Liver (tissue), 9 donors: Measurements from ENCODE around the gene HRC. TPM values are rescaled to one million over a fixed set of nuclear protein-coding genes. Genes with fewer than 3 reads are reported as not detected.

Source experiments
- DNase-seq: peaks from one replicate; pipeline ENCODE4 v3.0.0-alpha.2; 2017; ENCODE audit warnings: low spot score
- H3K27ac ChIP-seq, 2 donors: one replicate each; pipeline ENCODE4 v1.7.0; 2013; ENCODE audit warnings: inconsistent platforms in 2 of 2, low read length in 2 of 2, control low read depth in 1 of 2, low read depth in 1 of 2, mild to moderate bottlenecking in 1 of 2
- H3K27me3 ChIP-seq, 4 donors: one replicate each; pipeline versions ENCODE4 v1.6.1 to v1.7.0; 2013; ENCODE audit warnings: low read length in 3 of 4, inconsistent platforms in 1 of 4, mild to moderate bottlenecking in 1 of 4, moderate library complexity in 1 of 4; ENCODE audit not compliant: control insufficient read depth in 4 of 4, insufficient read depth in 4 of 4
- H3K36me3 ChIP-seq, 4 donors: one replicate each; pipeline versions ENCODE4 v1.6.1 to v1.7.0; 2013; ENCODE audit warnings: low read length in 3 of 4, mild to moderate bottlenecking in 3 of 4, low read depth in 1 of 4, moderate library complexity in 1 of 4; ENCODE audit not compliant: control insufficient read depth in 4 of 4, insufficient read depth in 3 of 4
- H3K4me1 ChIP-seq, 4 donors: one replicate each; pipeline versions ENCODE4 v1.6.1 to v1.7.0; 2013; ENCODE audit warnings: low read length in 3 of 4, mild to moderate bottlenecking in 3 of 4, moderate library complexity in 1 of 4; ENCODE audit not compliant: control insufficient read depth in 4 of 4, insufficient read depth in 4 of 4
- H3K4me3 ChIP-seq, 3 donors: one replicate each; pipeline versions ENCODE4 v1.6.1 to v1.7.0; 2013; ENCODE audit warnings: low read length in 3 of 3, control low read depth in 1 of 3, low read depth in 1 of 3, mild to moderate bottlenecking in 1 of 3
- H3K9ac ChIP-seq, 2 donors: one replicate each; pipeline ENCODE4 v1.7.0; 2013; ENCODE audit warnings: low read length in 2 of 2, mild to moderate bottlenecking in 2 of 2, moderate library complexity in 2 of 2, control low read depth in 1 of 2, low read depth in 1 of 2
- H3K9me3 ChIP-seq, 4 donors: one replicate each; pipeline versions ENCODE4 v1.6.1 to v1.7.0; 2013; ENCODE audit warnings: low read length in 3 of 4; ENCODE audit not compliant: control insufficient read depth in 4 of 4
- EGR1 ChIP-seq, 2 donors: IDR thresholded peaks; 2 replicates each; pipeline ENCODE4 v1.6.1; 2016 to 2018; ENCODE audit warnings: antibody characterized with exemption in 2 of 2, low read depth in 2 of 2
- FOXA1 ChIP-seq: IDR thresholded peaks from 2 replicates; pipeline ENCODE4 v1.6.1; 2016; ENCODE audit warnings: antibody characterized with exemption
- FOXA2 ChIP-seq: IDR thresholded peaks from 2 replicates; pipeline ENCODE4 v1.6.1; 2016; ENCODE audit warnings: antibody characterized with exemption
- GABPA ChIP-seq, 2 donors: IDR thresholded peaks in 1 of 2; conservative IDR thresholded peaks in 1 of 2; 2 replicates each; pipeline ENCODE4 v1.6.1; 2016; ENCODE audit warnings: antibody characterized with exemption in 2 of 2, mild to moderate bottlenecking in 1 of 2, moderate library complexity in 1 of 2
- HNF4A ChIP-seq, 2 donors: conservative IDR thresholded peaks; 2 replicates each; pipeline ENCODE4 v1.6.1; 2016; ENCODE audit warnings: antibody characterized with exemption in 2 of 2, mild to moderate bottlenecking in 2 of 2
- JUND ChIP-seq, 2 donors: IDR thresholded peaks; 2 replicates each; pipeline ENCODE4 v1.6.1; 2016; ENCODE audit warnings: antibody characterized with exemption in 2 of 2
- NR2F2 ChIP-seq: IDR thresholded peaks from 2 replicates; pipeline ENCODE4 v1.6.1; 2016; ENCODE audit warnings: antibody characterized with exemption
- RAD21 ChIP-seq, 2 donors: IDR thresholded peaks; 2 replicates each; pipeline ENCODE4 v1.6.1; 2016; ENCODE audit warnings: antibody characterized with exemption in 2 of 2, mild to moderate bottlenecking in 2 of 2
- SP1 ChIP-seq: IDR thresholded peaks from 2 replicates; pipeline ENCODE4 v1.6.1; 2018; ENCODE audit warnings: antibody characterized with exemption, mild to moderate bottlenecking
- TAF1 ChIP-seq: conservative IDR thresholded peaks from 2 replicates; pipeline ENCODE4 v1.6.1; 2016; ENCODE audit warnings: antibody characterized with exemption, mild to moderate bottlenecking
- YY1 ChIP-seq: IDR thresholded peaks from 2 replicates; pipeline ENCODE4 v1.6.1; 2016; ENCODE audit warnings: antibody characterized with exemption, mild to moderate bottlenecking
- WGBS: extraction: QIAGEN DNeasy Blood & Tissue Kit; methylation state at CpG from one replicate; pipeline ENCODE4 v1.1.7; 2013; 5-methylcytosine and 5-hydroxymethylcytosine counted together
- polyA plus RNA-seq, 2 donors: library from polyadenylated mRNA; stranded (reverse) in 1 of 2; unstranded in 1 of 2; fragments of 200-250 nt in 1 of 2; fragments of >200 nt in 1 of 2; fragmentation: Nextera tagmentation in 1 of 2; extraction: Ambion mirVana in 1 of 2; gene quantifications; one replicate each; pipeline versions ENCODE4 v1.2.1 to v1.2.3, GENCODE V29; 2013 to 2015
- total RNA-seq, 2 donors: library from RNA; depleted of rRNA; stranded (reverse); fragments of >200 nt; gene quantifications; one replicate each; pipeline ENCODE4 v1.2.3, GENCODE V29; 2014
- TF ChIP-seq, protein P1 (sequence below): IDR thresholded peaks from 2 replicates; pipeline ENCODE4 v1.6.1; 2016; ENCODE audit warnings: antibody characterized with exemption
- TF ChIP-seq, protein P2 (sequence below): fragments of 150-350 bp; IDR thresholded peaks from 2 replicates; pipeline ENCODE4 v1.5.1; 2017; ENCODE audit warnings: improper control_type of control experiment, low read depth, low read length; ENCODE audit not compliant: missing input control
- TF ChIP-seq, protein P3 (sequence below): IDR thresholded peaks from 2 replicates; pipeline ENCODE4 v1.6.1; 2016; ENCODE audit warnings: antibody characterized with exemption, mild to moderate bottlenecking
- donor health status: healthy.
- donor health status: healthy.
- donor health status: healthy.
- donor health status: healthy.
- donor health status: healthy.

HRC gene
- total and polyA plus RNA-seq, 4 donors, result 0.25 to 1.2 (median 0.84) TPM

DNA sequence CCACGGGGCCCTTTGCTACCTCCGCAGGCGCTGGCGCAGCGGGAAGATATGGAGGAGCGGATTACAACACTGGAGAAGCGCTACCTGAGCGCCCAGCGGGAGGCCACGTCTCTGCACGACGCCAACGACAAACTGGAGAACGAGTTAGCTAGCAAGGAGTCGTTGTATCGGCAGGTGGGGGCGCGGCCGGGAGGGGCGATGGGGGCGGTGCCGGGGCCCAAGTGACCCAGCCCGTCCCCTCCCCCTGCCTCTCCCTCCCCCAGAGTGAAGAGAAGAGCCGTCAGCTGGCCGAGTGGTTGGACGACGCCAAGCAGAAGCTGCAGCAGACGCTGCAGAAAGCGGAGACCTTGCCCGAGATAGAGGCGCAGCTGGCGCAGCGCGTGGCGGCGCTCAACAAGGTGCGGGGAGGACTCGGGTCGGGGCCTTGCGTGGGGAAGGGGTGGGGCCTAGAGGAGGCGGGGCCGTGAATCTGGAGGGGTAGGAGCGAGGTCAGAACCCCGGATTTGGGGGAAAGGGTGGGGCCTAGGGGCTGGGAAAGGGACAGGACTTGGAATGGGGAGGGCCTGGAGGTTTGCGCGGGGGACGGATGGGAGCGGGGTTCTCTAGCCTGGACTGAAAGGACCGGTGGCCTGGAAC is 22.1 kb downstream of the HRC start:
- Histone ChIP-seq H3K27me3 (peaks cover 0 to 8% (median 0%) of the 10 kb centered on the region in 4 donors), H3K36me3 (no peaks in the 10 kb centered on the region), H3K27ac (no peak overlapping the region), H3K4me1 (peaks cover 0 to 11% (median 7%) of the 10 kb centered on the region in 4 donors), H3K9ac (no peak overlapping the region), H3K4me3 (peak overlapping the region in 1 of 3 donors; percentile 19), H3K9me3 (no peaks in the 10 kb centered on the region)
- TF ChIP-seq YY1 (no peak), SP1 (no peak), TAF1 (no peak), RAD21 (IDR thresholded peaks at IDR 0.05) (no peak), JUND (IDR thresholded peaks at IDR 0.05) (no peak), FOXA2 (no peak)
- TF ChIP-seq, protein P1, sequence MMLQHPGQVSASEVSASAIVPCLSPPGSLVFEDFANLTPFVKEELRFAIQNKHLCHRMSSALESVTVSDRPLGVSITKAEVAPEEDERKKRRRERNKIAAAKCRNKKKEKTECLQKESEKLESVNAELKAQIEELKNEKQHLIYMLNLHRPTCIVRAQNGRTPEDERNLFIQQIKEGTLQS, result no peak
- TF ChIP-seq, protein P2, sequence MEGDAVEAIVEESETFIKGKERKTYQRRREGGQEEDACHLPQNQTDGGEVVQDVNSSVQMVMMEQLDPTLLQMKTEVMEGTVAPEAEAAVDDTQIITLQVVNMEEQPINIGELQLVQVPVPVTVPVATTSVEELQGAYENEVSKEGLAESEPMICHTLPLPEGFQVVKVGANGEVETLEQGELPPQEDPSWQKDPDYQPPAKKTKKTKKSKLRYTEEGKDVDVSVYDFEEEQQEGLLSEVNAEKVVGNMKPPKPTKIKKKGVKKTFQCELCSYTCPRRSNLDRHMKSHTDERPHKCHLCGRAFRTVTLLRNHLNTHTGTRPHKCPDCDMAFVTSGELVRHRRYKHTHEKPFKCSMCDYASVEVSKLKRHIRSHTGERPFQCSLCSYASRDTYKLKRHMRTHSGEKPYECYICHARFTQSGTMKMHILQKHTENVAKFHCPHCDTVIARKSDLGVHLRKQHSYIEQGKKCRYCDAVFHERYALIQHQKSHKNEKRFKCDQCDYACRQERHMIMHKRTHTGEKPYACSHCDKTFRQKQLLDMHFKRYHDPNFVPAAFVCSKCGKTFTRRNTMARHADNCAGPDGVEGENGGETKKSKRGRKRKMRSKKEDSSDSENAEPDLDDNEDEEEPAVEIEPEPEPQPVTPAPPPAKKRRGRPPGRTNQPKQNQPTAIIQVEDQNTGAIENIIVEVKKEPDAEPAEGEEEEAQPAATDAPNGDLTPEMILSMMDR, result no peak
- peak; percentile 37 for DNase-seq
- 21% methylated on average over 49 of the region's 49 CpGs for WGBS

DNA sequence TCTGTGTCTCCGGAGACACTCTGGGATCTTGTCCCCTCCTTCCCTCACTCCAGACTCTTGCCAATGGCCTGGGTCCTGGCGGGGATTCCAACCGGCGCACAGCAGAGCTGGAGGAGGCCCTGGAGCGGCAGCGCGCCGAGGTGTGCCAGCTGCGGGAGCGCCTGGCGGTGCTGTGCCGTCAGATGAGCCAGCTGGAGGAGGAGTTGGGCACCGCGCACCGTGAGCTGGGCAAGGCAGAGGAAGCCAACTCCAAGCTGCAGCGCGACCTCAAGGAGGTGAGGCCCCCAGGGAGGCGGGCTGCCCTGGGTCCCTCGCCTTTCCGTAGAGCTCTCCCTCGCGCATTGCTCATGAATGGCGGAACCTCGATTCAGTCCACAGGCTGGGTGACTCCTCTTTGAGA is 24.9 kb downstream of the HRC start:
- no peaks in the 10 kb centered on the region for H3K36me3 ChIP-seq
- peaks cover 0 to 8% (median 0%) of the 10 kb centered on the region in 4 donors for H3K27me3 ChIP-seq
- 93% methylated on average over 24 of the region's 24 CpGs for WGBS
- H3K4me1 ChIP-seq, result peaks cover 0 to 16% (median 11%) of the 10 kb centered on the region in 4 donors
- no peak overlapping the region for H3K4me3 ChIP-seq
- no peak for DNase-seq
- H3K9me3 ChIP-seq, result no peaks in the 10 kb centered on the region
- H3K27ac ChIP-seq, result no peak overlapping the region
- no peak for TF ChIP-seq NR2F2
- TF ChIP-seq, protein P2, result no peak
- no peak overlapping the region for H3K9ac ChIP-seq

DNA sequence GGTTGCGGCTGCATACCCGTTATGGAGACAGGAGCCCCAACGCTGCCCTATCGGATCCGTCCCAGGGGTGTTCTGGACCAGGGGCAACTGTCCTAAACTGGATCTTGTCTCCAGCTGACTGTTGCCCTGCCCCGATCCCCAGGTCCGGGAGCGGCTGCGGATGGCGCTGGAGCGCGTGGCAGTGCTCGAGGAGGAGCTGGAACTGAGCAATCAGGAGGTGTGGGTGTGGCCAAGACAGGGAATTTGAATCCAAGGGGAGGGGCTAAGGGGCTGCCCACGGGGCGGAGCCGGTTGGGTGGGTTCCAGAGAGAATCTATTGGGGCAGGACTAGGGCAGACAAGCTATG is 26.0 kb downstream of the HRC start:
- peaks cover 0 to 2% (median 0%) of the 10 kb centered on the region in 4 donors for H3K27me3 ChIP-seq
- 68% methylated on average over 16 of the region's 16 CpGs for WGBS
- TF ChIP-seq RAD21 (IDR thresholded peaks at IDR 0.05), result no peak
- no peak for TF ChIP-seq FOXA2
- no peak for TF ChIP-seq EGR1 (IDR thresholded peaks at IDR 0.05; ENCODE audit: low read depth in 2 of 2)
- no peak for TF ChIP-seq FOXA1
- TF ChIP-seq, protein P3, sequence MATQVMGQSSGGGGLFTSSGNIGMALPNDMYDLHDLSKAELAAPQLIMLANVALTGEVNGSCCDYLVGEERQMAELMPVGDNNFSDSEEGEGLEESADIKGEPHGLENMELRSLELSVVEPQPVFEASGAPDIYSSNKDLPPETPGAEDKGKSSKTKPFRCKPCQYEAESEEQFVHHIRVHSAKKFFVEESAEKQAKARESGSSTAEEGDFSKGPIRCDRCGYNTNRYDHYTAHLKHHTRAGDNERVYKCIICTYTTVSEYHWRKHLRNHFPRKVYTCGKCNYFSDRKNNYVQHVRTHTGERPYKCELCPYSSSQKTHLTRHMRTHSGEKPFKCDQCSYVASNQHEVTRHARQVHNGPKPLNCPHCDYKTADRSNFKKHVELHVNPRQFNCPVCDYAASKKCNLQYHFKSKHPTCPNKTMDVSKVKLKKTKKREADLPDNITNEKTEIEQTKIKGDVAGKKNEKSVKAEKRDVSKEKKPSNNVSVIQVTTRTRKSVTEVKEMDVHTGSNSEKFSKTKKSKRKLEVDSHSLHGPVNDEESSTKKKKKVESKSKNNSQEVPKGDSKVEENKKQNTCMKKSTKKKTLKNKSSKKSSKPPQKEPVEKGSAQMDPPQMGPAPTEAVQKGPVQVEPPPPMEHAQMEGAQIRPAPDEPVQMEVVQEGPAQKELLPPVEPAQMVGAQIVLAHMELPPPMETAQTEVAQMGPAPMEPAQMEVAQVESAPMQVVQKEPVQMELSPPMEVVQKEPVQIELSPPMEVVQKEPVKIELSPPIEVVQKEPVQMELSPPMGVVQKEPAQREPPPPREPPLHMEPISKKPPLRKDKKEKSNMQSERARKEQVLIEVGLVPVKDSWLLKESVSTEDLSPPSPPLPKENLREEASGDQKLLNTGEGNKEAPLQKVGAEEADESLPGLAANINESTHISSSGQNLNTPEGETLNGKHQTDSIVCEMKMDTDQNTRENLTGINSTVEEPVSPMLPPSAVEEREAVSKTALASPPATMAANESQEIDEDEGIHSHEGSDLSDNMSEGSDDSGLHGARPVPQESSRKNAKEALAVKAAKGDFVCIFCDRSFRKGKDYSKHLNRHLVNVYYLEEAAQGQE, result no peak
- no peak for TF ChIP-seq TAF1
- TF ChIP-seq JUND (IDR thresholded peaks at IDR 0.05), result no peak
- no peak for TF ChIP-seq HNF4A (conservative IDR thresholded peaks at IDR 0.05)
- no peak for TF ChIP-seq GABPA (IDR thresholded peaks at IDR 0.05 in 1 of 2, conservative IDR thresholded peaks at IDR 0.05 in 1 of 2)
- H3K9ac ChIP-seq, result no peak overlapping the region
- H3K9me3 ChIP-seq, result no peaks in the 10 kb centered on the region
- no peaks in the 10 kb centered on the region for H3K36me3 ChIP-seq
- no peak for DNase-seq
- peaks cover 0 to 16% (median 11%) of the 10 kb centered on the region in 4 donors for H3K4me1 ChIP-seq
- H3K27ac ChIP-seq, result no peak overlapping the region
- no peak overlapping the region for H3K4me3 ChIP-seq
